GM11168 (cell line): Measurements from ENCODE around the gene SLC25A51.

Experiments used
- in situ Hi-C: fragments of 300-500 bp; cut with MboI; formaldehyde crosslinking; loops from one replicate; pipeline ENCODE4 v1.12.0; 2022; ENCODE audit warnings: low sequenced_read_pairs; ENCODE audit not compliant: unreplicated experiment

The SLC25A51 gene

GRCh38 chr9:37870799-37871176 lies 33.1 kb downstream of the SLC25A51 start:
- in situ Hi-C loops, result no loop called here

- in situ Hi-C loops, result no loop called here
Observed at GRCh38 chr9:37870081-37870798, 33.7 kb downstream of the SLC25A51 start.

- in situ Hi-C loops, result no loop called here
Observed at GRCh38 chr9:37862530-37862929, 41.4 kb downstream of the SLC25A51 start.

GRCh38 chr9:37859043-37859442 lies 44.9 kb downstream of the SLC25A51 start:
- in situ Hi-C loops, result no loop called here

GRCh38 chr9:37856551-37856950 lies 47.4 kb downstream of the SLC25A51 start:
- in situ Hi-C loops, result no loop called here

GRCh38 chr9:37852222-37852621 lies 51.7 kb downstream of the SLC25A51 start:
- in situ Hi-C loops, result no loop called here

- in situ Hi-C loops, result no loop called here
Observed at GRCh38 chr9:37840560-37841194, 63.2 kb downstream of the SLC25A51 start.

GRCh38 chr9:37839496-37840461 lies 64.1 kb downstream of the SLC25A51 start:
- in situ Hi-C loops, result no loop called here
